NCI-H1436 treated with DMSO at 0.1 percent for 48 hours (cell line): ENCODE measurements around the gene LDB1.

Experiments used
- DNase-seq: peaks from one replicate; lab custom pipeline; 2025; lab: John Stamatoyannopoulos, UW

LDB1 gene

DNA sequence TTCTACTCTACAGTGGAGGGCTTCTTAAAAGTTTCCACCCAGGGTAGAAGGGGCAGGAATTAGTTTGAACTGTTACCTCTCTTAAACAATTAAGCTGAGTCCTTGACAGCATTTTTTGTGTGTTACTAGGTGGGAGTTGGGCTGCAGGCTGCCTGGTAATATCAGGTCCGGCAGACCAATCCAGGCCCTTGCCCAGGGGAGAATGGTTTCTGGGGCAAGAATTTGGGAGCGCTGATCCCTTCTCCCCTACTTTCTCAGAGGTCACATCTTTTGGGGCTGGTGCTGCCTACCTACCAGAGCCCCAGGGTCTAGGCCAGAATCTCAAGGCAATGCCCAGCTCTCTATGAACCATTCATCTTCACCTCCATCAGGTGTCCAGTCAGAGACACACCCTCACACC is 14.2 kb upstream of the LDB1 start:
- no peak for DNase-seq

DNA sequence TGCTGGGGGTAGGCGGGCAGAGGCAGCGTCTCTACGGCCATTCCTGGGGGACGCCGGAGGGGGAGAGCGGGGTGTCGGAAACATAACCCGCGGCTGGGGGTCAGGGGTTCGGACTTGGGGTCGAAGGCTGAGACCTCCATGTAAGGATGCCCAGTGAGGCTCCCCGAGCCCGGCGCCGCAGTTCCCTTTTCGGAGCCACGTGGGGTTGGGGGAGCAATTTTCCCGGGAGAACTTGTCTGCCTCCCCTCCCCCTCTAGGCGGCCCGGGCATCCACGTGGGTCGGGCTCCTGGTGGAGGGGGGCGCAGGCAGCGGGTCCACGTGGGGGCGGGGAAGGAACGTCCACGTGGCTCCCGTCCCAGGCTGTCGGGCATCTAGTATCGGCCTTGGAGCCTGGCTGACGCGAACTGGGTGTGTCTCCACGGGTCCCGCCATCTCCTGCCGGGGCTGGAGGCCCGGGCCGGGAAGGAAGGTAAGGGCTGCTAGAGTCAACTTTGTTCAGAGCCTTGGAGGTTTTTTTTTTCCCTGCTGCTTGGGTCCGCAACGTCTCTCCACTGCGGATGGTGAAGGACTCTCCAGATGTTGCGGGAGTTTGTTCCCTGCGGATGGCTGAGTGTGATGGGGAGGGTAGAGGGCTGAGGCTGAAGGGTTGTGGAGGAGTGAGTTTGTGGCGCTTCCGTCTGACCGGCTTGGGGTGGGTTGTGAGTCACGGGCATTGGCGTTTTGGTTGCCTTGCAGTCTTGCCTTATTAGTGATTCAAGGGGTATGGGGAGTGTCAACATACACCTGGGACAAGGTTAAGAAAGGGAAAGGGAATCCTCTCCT is 13.4 kb upstream of the LDB1 start:
- DNase-seq, result no peak

DNA sequence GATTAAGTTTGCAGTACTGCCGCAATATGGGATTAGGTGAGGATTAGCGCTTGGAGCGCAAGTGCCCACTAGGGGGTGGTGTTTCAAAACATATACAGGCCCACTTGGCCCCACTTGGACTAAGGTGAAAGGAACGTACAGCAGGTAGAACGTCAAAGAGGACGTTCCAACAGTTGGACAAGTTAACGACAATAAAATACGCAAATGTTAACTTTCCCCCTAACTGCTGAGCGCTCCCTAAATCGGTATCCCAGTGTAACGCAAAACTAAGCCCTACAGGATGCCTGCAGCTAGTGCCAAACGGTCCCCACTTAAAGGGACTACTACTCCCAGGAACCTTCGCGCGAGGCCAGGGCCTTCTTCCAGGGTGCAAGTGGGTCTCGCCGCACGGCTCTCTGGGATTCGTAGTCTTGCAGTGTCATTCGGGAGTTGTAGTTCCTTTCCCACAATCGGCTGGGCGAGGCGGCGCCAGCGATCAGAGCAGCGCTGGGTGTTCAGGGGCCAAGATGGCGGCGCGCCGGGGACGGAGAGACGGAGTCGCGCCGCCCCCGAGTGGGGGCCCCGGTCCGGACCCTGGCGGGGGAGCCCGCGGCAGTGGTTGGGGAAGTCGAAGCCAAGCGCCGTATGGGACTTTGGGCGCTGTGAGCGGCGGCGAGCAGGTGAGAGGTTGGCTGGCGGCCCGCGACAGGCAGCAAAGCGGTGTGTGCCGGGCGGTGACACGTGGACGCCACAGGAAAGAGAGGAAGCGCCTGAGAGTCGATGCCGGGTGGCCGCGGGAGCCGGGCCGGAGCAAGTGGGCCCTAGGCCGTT is 12.6 kb upstream of the LDB1 start, which contains the start of gene PPRC1:
Gene PPRC1, plus strand, starts transcription at position 478 of the 810 bp plus-strand sequence. Its CDS starts 29 bp downstream, at position 507.
- peak; percentile 92 for DNase-seq

DNA sequence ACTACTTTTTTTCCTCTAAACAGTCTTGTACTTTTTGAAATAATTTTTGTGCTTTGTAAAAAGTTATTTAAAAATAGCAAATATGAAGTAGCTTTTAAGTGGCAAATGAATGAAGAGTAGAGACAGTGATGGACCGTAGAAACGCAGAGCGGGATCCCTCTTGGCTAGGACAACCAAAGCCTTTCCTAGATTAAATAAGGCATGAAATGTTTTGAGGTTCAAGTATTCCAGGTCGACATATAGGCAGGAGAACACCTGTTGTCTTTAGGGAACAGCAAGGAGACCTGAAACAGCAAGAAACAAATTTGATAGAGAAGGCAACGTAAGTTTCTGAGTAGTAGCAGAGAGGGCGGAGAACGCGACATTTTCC is 12.0 kb upstream of the LDB1 start:
- no peak for DNase-seq

DNA sequence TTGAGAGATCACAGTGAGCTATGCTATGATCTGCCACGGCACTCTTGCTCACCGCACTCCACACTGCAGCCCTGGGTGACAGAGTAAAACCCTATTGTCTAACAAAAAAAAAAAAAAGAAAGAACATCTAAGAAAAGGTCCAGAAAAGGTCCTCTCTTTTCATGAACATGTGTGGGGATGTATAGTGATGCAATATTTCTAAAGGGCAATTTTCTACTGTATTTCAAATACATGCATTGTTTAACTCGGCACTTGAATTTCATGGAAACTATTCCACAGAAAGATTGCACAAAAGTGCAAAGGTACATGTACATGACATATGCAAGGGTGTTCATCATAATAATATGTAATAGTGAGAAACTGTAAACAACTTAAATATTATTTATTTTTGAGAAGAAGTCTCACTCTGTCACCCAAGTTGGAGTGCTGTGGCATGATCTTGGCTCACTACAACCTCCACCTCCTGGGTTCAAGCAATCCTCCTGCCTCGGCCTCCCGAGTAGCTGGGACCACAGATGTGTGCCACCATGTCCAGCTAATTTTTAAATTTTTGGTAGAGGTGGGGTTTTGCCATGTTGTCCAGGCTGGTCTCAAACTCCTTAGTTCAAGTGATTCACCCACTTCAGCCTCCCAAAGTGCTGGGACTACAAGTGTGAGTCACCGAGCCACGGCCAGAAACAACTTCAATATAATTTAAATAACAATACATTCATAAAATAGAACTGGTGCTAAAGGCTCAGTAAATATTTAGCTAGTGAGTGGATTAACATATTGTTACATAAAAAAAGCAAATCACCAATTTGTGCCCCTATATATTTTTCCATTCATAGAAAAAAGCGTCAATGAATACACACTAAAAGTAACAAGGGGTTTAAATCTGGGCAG is 11.4 kb upstream of the LDB1 start:
- DNase-seq, result no peak

DNA sequence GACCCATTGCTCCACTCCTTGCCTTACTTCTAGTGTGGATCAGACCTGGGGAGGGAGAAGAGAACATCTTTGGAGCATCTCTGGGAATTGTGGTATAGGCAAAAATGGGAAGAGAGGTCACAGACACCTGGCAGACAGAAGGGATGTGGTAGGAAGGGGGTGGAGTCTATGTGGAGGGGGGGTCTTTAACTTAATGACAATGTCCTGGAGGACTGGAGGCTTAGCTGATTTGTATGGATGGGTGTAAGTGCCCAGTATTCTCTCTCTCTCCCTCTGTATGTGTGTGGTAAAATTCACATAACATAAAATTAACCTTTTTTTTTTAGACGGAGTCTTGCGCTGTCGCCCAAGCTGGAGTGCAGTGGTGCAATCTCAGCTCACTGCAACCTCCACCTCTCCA is 3.1 kb upstream of the LDB1 start:
- DNase-seq, result no peak

DNA sequence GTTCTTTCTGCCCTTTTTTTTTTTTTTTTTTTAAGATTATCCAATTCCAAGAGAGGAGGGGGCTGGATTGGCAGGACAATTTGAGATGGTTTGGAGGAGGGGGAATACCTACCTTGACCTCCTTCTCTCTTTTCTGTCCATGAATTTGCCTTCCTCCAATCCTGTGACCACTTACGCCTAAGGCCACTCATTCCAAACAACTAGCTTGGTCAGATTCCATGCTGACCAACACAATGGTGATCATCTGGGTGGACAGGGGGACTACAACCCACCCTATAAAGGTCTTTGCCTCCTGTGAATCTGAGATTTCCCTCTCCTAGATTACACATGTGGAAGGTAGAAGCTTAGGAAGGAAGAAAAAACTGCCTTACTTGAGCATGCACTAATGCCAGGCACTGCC is 2.3 kb upstream of the LDB1 start:
- DNase-seq, result no peak

DNA sequence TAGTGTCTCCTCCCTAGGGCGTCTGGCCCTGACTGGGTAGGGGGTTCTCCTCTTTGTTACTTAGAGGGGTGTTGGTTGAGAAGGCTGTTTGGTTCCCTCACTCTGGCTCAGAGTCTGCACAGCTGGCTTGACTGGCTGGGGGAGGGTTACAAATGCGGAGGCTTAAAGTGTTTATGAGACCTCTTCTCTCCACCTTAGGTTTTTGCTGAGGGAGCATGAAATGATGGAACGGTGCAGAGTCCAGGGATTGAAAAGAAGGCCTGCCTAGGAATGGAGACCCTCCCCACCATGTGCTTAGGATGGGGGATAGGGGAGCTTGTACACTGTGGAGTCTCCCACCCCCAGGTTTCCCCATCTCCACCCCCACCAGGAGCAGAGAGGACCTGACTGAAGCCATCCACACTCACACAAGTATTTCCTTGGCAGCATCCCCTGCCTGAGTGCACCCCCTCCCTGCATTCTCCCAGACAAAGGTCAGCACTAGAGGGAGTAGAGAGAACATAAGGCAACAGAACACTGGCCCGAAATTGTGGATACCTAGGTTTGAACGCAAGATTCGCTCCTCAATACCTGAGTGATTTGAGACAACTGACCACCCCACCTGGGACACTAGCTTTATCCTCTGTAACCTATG is 1.7 kb upstream of the LDB1 start:
- DNase-seq, result no peak

DNA sequence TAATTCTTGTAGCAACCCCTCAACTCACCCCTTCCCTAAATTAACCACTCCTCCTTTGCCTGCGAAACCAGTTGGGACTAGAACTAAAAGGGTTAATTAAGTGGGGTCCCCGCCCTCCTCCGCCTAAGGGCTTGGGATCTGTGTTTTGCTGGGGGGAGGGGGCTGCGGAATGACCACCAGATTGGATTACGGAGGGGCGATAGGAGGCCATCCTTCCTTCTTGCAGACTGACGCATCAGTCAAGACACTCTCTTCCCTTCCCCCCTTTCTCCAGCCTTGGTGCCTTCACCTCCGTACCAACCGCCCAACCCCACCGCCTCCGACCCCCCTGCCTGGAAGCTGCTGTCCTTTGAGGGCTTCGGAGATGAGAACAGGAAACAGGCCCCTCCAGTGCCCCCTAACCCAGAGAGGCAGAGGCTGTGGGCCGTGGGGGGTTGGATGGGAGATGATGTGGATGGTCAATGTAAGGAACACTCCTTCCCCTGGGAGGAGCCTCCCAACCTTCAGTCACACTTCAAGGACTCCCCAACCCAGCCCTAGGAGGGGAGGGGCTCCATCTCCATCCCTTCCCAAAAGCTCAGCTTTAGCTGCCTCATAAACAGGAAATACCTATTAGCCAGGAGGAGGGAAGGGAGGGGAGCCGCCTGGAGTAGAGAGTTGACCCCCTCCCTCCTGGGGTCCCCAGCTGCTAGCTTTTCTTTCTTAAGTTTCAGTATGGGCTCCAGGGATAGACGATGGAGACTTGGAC is 997 bp upstream of the LDB1 start:
- no peak for DNase-seq

DNA sequence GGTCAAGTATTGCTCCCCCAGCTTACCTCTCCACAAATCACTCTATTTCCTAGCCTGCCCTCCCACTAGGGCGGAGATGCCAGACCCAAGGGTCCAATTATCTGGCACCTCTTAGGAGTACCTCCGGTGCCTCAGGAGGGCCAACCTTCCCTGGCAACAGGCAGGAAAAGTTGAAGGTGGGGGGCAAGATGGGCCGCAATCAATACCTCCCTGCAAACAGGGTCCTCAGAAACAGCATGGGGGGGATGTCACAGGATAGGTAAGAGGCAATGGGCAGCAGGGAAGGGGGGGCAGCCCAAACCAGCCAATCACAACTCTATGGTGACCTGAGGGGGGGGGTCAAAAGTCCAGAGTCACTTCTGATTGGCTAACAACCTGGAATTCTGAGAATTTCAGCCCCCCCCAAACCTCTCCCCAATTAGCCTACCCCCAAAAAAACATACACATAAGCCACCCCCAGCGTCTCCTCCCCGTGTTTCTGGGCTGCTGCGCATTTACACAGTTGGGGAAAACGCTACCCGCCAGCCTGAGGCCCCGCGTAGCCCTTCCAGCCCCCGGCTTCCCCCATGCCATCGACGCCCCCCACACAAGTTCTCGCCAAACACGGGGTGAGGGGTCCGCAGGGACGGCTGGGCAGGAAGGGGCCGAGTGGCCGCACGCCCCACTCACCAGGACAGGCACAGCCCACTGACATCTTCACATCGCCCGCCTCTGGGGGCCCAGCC is 589 bp downstream of the LDB1 start:
- DNase-seq, result peak; percentile 24

DNA sequence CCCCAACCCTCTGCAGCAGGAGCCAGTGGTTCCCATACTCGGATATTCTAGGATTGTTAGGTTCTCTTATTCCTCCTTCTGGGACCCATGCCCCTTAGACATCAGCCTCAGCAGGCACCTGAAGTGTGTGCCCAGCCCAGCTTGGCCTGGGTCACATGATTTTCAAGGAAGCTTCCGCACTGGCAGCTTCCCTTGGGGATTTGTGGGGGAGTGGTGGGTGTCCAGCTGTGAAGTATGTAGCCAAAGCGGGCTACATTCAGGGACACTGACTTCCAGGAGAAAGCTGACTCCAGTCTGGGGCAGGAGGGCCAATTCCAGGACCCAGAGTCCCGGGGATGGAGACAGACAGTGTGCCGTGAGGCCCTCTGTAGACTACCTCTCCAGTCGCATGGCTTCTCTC is 1.3 kb downstream of the LDB1 start:
- DNase-seq, result no peak

DNA sequence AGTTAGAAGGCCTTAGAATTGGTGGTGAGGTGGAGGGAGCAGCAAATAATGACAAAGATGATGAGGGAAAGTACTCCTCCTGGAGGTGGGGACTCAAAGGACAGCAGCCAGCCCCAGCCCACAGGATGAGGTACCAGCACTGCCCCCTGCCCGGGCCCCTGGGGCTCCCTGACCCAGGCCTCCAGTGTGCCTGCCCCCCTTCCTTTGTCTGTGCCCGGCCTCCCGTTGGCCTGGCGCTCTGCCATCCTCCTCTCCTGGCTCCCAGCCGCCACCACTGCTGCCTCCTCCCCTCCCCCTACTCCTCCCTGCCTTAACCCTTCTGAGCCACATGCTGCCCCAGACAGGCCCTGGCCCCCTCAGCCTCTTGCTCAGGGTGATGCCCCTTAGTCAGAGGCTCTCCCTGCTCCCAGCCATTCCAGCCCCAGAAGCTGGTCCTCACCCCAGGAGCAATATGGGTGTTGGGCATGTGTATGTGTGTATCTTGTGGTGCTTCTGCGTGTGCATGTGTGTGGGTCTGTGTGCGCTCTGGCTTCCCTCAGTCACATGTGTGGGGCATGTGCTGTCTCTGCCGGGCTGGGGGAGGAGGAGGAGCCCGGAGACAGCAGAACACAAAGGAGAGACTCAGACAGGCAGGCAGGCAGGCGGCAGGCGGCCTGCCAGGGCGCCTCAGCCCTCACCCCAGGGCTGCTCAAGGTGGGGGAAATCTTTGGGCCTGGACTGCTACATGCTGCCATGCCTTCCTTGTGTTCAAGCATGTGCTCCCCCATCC is 2.6 kb downstream of the LDB1 start:
- peak; percentile 56 for DNase-seq

DNA sequence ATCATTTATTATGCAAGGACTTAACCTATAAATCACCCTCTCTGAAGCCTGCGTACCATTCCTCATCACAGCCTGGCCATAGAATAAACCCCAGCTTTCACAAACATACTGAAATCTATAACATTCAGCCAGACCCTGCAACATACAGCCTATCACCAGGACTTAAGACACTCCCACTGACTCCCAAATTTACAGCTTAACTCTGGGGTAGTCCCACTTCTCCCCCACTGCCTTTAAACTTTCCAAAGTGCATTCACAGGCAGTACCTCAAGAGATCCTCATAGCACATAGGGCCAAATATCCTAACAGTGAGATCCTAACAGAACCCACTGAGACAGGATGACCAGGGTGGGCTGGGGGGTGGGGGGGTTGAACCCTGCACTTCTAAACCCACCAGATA is 3.5 kb downstream of the LDB1 start:
- no peak for DNase-seq

DNA sequence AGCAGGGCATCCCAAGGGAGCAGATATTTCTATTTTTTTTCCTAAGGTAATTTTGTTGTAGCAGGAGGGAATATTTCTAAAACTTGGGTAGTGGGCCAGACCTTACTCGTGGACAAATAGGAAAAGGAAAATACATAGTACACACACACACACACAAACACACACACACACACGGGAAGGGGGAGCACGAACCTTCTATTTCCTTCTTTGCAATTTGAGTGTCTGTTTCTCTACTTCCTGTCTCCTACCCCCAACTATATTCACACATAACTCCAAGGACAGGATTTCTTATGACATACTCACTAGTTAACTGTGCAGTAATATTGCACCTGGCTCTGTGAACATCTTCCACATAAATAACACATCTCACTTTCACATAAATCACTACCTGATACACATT is 4.4 kb downstream of the LDB1 start:
- DNase-seq, result no peak

DNA sequence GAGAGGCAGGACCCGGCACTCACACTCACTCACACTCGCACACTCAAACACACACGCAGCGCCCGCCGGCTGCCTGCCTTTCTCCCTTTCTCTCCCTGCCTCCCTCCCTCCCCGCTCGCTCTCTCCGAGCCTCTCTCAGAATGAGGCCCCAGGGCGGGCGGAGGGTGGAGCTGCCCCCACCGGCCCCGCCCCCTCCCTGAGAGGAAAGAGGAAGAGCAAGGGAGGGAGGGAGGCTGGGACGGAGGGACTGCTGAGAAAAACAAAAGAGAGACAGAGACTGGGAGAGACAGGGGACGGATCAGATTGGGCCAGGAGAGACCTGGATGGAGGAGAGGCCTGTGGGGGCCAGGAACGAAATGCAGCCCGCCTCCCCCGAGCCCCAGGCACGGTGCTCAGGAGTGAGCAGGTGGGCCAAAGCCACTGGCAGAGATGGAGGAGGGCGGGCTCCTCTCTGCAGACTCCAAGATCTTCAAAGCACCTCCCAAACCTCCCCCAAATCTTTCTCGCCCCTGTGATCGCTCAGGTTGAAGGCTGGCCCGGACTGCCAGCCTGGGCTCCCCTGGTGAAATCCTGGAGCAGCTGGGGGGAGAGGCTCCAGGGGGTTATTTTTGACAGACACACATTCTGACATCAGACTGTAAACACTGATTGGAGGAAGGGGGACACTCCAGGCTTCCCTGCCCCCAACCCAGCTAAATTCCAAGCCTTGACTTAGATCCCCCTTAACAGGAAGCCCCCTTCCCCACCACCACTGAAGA is 5.1 kb downstream of the LDB1 start:
- no peak for DNase-seq

DNA sequence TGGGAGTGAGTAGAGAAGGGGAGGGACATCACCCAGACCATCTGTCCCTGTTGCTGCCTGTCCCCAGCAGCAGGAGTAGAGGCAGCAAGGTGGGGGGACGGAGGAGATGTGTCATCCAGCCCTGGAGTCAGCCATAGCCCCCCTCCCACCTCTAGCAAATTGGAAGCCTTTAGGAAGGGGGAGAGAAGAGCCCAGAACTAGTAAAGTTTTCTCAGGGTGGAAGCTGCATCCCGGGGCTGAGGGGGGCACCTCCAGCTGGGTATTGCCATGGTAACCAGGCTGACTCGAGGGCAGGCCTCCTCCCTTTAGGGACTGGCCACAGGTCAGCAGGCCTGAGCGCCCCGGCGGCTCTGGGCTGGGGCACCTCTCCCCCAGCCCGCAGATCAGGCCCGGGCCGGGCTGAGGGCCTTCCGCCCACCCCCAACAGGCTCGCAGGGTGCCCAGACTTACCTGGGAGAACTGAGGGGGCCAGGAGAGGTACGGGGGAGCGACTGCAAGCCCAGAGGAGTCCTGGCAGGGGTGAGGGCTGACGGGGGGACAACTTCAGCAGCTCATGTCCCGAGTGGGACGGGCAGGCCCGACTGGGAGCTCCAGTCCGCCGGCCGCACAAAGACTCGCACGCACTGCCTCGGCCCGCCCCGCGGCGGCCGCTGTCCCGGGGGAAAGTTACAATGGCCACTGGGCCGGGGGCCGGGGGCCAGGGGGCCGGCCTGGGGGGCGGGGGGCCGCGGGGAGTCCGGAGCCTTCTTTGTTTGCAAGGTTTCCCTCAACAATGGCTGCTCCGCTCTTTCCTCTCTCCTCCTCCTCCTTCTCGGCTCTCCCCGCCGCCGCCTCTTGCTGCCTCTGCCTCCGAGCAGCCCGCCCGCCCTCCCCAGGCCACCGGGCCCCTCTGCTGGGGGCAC is 6.0 kb downstream of the LDB1 start:
- no peak for DNase-seq

DNA sequence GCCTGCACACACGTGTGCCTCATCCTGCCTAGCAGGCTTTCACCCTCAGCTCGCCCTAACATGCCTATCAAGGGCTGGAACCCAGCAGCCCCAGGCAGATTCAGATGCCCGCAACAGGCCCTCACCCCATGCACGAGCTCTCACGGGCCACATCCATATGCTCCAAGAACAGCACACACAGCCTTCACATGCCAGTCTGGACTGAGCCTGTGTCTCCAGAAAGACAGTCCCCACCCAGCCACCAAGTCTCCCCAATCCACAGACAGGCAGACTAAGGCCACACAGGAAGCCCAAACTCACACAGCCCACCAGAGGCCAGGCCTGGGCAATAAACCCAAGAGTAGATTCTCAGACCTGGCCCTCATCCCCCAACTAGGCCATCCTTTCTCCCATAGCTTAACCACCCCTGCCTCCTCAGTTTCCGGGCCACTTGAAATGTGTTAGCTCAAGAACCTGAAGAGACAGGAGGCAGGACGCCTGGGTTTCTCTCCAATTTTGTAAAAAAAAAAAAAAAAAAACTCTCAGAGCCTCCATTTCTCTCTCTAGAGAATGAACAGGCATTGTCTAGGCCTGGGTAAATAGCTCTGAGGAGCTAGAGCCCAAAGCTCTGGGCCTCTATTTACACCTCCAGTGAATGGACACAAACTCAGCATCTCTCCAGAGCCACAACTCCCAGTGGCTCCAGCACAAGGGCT is 6.8 kb downstream of the LDB1 start:
- no peak for DNase-seq
